HEK293T (cell line): ENCODE data around the gene NCAPD2.

Source experiments
- CTCF ChIA-PET: fragments of 350-600 bp; formaldehyde crosslinking; extraction: SDS; loops from one replicate; lab custom pipeline; 2021; ENCODE audit warnings: antibody characterized with exemption, inconsistent platforms; lab: Yijun Ruan, JAX
- POLR2A ChIA-PET: fragments of 350-600 bp; formaldehyde crosslinking; extraction: SDS; loops from one replicate; lab custom pipeline; 2020; ENCODE audit warnings: antibody characterized with exemption, inconsistent platforms; lab: Yijun Ruan, JAX
- DNase-seq: peaks from one replicate; pipeline ENCODE4 v3.0.0; 2012; ENCODE audit warnings: mixed read lengths; ENCODE audit errors: extremely low spot score
- ARNT ChIP-seq: fragments of 450-650 bp; IDR thresholded peaks from 2 replicates; pipeline ENCODE4 v1.6.1; 2017; ENCODE audit warnings: mild to moderate bottlenecking
- BHLHE40 ChIP-seq: fragments of 450-650 bp; IDR thresholded peaks from 2 replicates; pipeline ENCODE4 v1.6.1; 2016; ENCODE audit warnings: mild to moderate bottlenecking, moderate library complexity, borderline replicate concordance
- CTBP1 ChIP-seq: fragments of 450-650 bp; IDR thresholded peaks from 2 replicates; pipeline ENCODE4 v1.6.1; 2016; ENCODE audit warnings: borderline replicate concordance
- ELF4 ChIP-seq: fragments of 450-650 bp; IDR thresholded peaks from 2 replicates; pipeline ENCODE4 v1.6.1; 2017; ENCODE audit warnings: antibody characterized with exemption
- FOXA1 ChIP-seq: fragments of 450-650 bp; IDR thresholded peaks from 2 replicates; pipeline ENCODE4 v1.6.1; 2016; ENCODE audit warnings: mild to moderate bottlenecking
- FOXK2 ChIP-seq: fragments of 450-650 bp; IDR thresholded peaks from 2 replicates; pipeline ENCODE4 v1.6.1; 2016; ENCODE audit warnings: mild to moderate bottlenecking
- FOXM1 ChIP-seq: fragments of 450-650 bp; IDR thresholded peaks from 2 replicates; pipeline ENCODE4 v1.6.1; 2017; ENCODE audit warnings: mild to moderate bottlenecking, borderline replicate concordance
- HDGF ChIP-seq: fragments of 450-650 bp; IDR thresholded peaks from 2 replicates; pipeline ENCODE4 v1.6.1; 2017; ENCODE audit warnings: antibody characterized with exemption, borderline replicate concordance
- L3MBTL2 ChIP-seq: fragments of 450-650 bp; conservative IDR thresholded peaks from 2 replicates; pipeline ENCODE4 v1.6.1; 2016; ENCODE audit warnings: mild to moderate bottlenecking
- LEF1 ChIP-seq: fragments of 450-650 bp; IDR thresholded peaks from 2 replicates; pipeline ENCODE4 v1.6.1; 2017; ENCODE audit warnings: mild to moderate bottlenecking, borderline replicate concordance
- NFRKB ChIP-seq: fragments of 450-650 bp; IDR thresholded peaks from 2 replicates; pipeline ENCODE4 v1.6.1; 2016; ENCODE audit warnings: mild to moderate bottlenecking, moderate library complexity
- PKNOX1 ChIP-seq: fragments of 450-650 bp; IDR thresholded peaks from 2 replicates; pipeline ENCODE4 v1.6.1; 2016
- SP1 ChIP-seq: fragments of 450-650 bp; IDR thresholded peaks from 2 replicates; pipeline ENCODE4 v1.6.1; 2017
- SUZ12 ChIP-seq: fragments of 450-650 bp; IDR thresholded peaks from 2 replicates; pipeline ENCODE4 v1.6.1; 2016; ENCODE audit warnings: mild to moderate bottlenecking
- TARDBP ChIP-seq: fragments of 450-650 bp; IDR thresholded peaks from 2 replicates; pipeline ENCODE4 v1.6.1; 2016
- ZNF384 ChIP-seq: fragments of 450-650 bp; IDR thresholded peaks from 2 replicates; pipeline ENCODE4 v1.6.1; 2016

NCAPD2 gene

GRCh38 chr12:6529291-6529737 is 35.4 kb downstream of the NCAPD2 start:
- ChIA-PET POLR2A (interaction anchor here (0.7 to 1.0 kb wide), 2 partner anchors 14 to 36 kb away, joined by 3 to 4 read pairs; partner anchors contain the start of gene MRPL51), CTCF (interaction anchor here (2.2 kb wide), 1 partner anchor 8 kb away, joined by 9 read pairs; no protein-coding TSS in a partner anchor)
- TF ChIP-seq CTBP1 (no peak), LEF1 (no peak), NFRKB (no peak), HDGF (no peak), FOXK2 (no peak), SP1 (no peak), L3MBTL2 (no peak), BHLHE40 (no peak), PKNOX1 (no peak), ZNF384 (no peak), ELF4 (no peak), TARDBP (no peak), SUZ12 (no peak), ARNT (no peak)
- no peak for DNase-seq

- DNase-seq, result no peak
- CTCF ChIA-PET, result interaction anchor here (1.3 kb wide), 1 partner anchor 107 kb away, joined by 5 read pairs; no protein-coding TSS in a partner anchor
- TF ChIP-seq PKNOX1 (no peak), ZNF384 (no peak), BHLHE40 (no peak), ELF4 (no peak), NFRKB (no peak), LEF1 (no peak), HDGF (no peak), FOXM1 (no peak), CTBP1 (no peak), TARDBP (no peak), FOXK2 (no peak)
- POLR2A ChIA-PET, result interaction anchor here (0.8 to 2.1 kb wide), 3 partner anchors 13 to 40 kb away, joined by 3 to 5 read pairs (median 5); no protein-coding TSS in a partner anchor
Measured at GRCh38 chr12:6530576-6531260, 36.8 kb downstream of the NCAPD2 start.

DNA sequence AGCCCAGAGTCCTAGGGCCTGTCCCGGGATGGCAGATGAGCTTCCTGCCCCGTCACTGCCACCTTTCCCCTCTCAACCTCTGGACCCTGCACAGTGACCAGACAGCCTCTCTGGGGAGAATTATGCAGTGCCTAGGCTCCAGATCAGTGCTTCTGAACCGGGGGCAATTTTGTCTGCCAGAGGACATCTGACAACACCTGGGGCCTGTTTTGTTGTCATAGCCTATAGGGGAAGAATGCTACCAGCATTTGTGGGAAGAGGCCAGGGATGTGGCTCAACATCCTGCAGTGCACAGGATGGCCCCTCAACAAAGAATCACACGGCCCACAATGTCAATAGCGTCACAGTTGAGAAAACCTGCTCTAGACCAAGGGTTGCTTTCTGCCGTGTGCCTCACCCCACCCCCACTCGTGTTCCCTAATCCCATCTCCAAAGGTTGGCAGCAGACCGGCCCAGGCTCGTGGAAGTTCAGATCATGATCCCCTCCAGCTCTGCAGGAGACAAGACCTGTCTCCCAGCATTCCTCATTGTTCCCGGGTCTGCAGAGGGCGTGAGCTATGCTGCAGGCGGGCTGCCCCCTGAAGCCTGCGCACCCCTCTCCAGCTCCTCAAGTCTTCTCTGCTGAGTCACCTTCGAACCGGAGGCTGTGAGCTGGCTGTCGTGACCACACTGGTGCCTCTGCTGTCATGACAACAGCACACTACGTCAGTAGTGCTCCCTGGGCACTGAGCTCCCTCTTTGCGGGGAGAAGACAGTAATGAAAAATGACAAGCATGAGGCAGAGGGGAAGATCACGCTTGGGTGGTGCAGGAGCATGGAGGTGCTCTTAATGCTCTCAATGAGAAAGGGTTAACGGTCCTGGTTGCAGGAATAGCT is 38.4 kb downstream of the NCAPD2 start:
- CTCF ChIA-PET, result interaction anchor here (0.7 kb wide), 2 partner anchors 18 to 20 kb away, joined by 3 to 6 read pairs; no protein-coding TSS in a partner anchor
- POLR2A ChIA-PET, result interaction anchor here (0.9 to 2.1 kb wide), 14 partner anchors 8 to 196 kb away, joined by 3 to 7 read pairs (median 5); partner anchors contain the start of genes MRPL51, TAPBPL, VAMP1 and ZNF384
- DNase-seq, result peak; percentile 19
- TF ChIP-seq ZNF384 (no peak), TARDBP (no peak), FOXK2 (no peak), FOXM1 (no peak), L3MBTL2 (no peak), SP1 (no peak), ELF4 (no peak), LEF1 (no peak), BHLHE40 (no peak)

- POLR2A ChIA-PET, result interaction anchor here (0.9 to 1.7 kb wide), 11 partner anchors 9 to 197 kb away, joined by 3 to 7 read pairs (median 5); partner anchors contain the start of genes MRPL51, TAPBPL, VAMP1 and ZNF384
- CTCF ChIA-PET, result no interaction called here
- TF ChIP-seq FOXA1, result no peak
- TF ChIP-seq ELF4, result no peak
- no peak for TF ChIP-seq PKNOX1
- no peak for TF ChIP-seq SUZ12
- no peak for TF ChIP-seq BHLHE40
- peak; percentile 57 for DNase-seq
Measured at GRCh38 chr12:6532927-6533652, 39.2 kb downstream of the NCAPD2 start.

GRCh38 chr12:6533653-6533922 is 39.7 kb downstream of the NCAPD2 start:
- DNase-seq, result no peak
- ChIA-PET CTCF (no interaction called here), POLR2A (interaction anchor here (0.5 to 3.0 kb wide), 46 partner anchors 8 to 336 kb away, joined by 3 to 77 read pairs (median 5); partner anchors contain the start of genes IFFO1, MRPL51, NCAPD2 and NOP2)
- TF ChIP-seq FOXA1 (no peak), ZNF384 (no peak), HDGF (0 out of 2 replicates have a peak, but pooled peaks have one; percentile 52), BHLHE40 (no peak)
